Activated CD4-positive, alpha-beta T cell treated with anti-CD3 and anti-CD28 coated beads, Interleukin-2, amount 10 ng/mL, durations not matched to agents 7 days and 5 days (primary cell): ENCODE measurements around the gene NR2F1. TPM values are rescaled to one million over a fixed set of nuclear protein-coding genes. Genes with fewer than 3 reads are reported as not detected.
A peak's percentile ranks its signal among the peaks of the same experiment; 100 is the strongest.

Experiments used
- CTCF ChIA-PET: fragments of 350-600 bp; sonication (Branson Sonifier 250); formaldehyde crosslinking; loops from one replicate; lab custom pipeline; 2021; ENCODE audit warnings: antibody characterized with exemption; lab: Charles Lee
- POLR2A ChIA-PET: fragments of 350-600 bp; sonication (Branson Sonifier 250); formaldehyde crosslinking; loops from one replicate; lab custom pipeline; 2021; ENCODE audit warnings: antibody characterized with exemption; lab: Charles Lee
- DNase-seq: peaks from one replicate; pipeline ENCODE4 v3.0.0-alpha.2; 2020
- H3K27ac Mint-ChIP-seq: one replicate; pipeline ENCODE4 v1.8.0; 2021; ENCODE audit warnings: mild to moderate bottlenecking, moderate library complexity, mixed read lengths
- H3K27me3 Mint-ChIP-seq: one replicate; pipeline ENCODE4 v1.8.0; 2021; ENCODE audit warnings: mixed read lengths
- H3K36me3 Mint-ChIP-seq: one replicate; pipeline ENCODE4 v1.8.0; 2021; ENCODE audit warnings: low read depth, mixed read lengths
- H3K4me1 Mint-ChIP-seq: one replicate; pipeline ENCODE4 v1.8.0; 2021; ENCODE audit warnings: mixed read lengths
- H3K4me3 Mint-ChIP-seq: one replicate; pipeline ENCODE4 v1.8.0; 2021; ENCODE audit warnings: mild to moderate bottlenecking, moderate library complexity, mixed read lengths
- H3K9me3 Mint-ChIP-seq: one replicate; pipeline ENCODE4 v1.8.0; 2021; ENCODE audit warnings: mixed read lengths
- total RNA-seq, 2 experiments: library from RNA; stranded (reverse); gene quantifications; one replicate each; pipeline ENCODE4 v1.2.3, GENCODE V29; 2021

The NR2F1 gene
- total RNA-seq, 2 experiments from 2014 or later, result not detected

GRCh38 chr5:93589829-93590215 is 6.8 kb downstream of the NR2F1 start:
- H3K9me3 Mint-ChIP-seq, result no peaks in the 10 kb centered on the region
- POLR2A ChIA-PET, result no interaction called here

GRCh38 chr5:93590493-93590892 is 7.5 kb downstream of the NR2F1 start:
- H3K27ac Mint-ChIP-seq, result no peak overlapping the region

More at GRCh38 chr5:93589829-93590215, 6.8 kb downstream of the NR2F1 start:
- Mint-ChIP-seq H3K27ac (no peak overlapping the region), H3K4me3 (no peak overlapping the region), H3K27me3 (peaks cover 86% of the 10 kb centered on the region), H3K36me3 (peaks cover 7% of the 10 kb centered on the region), H3K4me1 (peaks cover 18% of the 10 kb centered on the region)
- no peak for DNase-seq
- CTCF ChIA-PET, result no interaction called here

GRCh38 chr5:93591323-93591945 is 8.4 kb downstream of the NR2F1 start:
- CTCF ChIA-PET, result no interaction called here
- POLR2A ChIA-PET, result no interaction called here
- H3K9me3 Mint-ChIP-seq, result no peaks in the 10 kb centered on the region
- no peak overlapping the region for H3K4me3 Mint-ChIP-seq
- peaks cover 13% of the 10 kb centered on the region for H3K36me3 Mint-ChIP-seq
- no peak for DNase-seq
- peaks cover 91% of the 10 kb centered on the region for H3K27me3 Mint-ChIP-seq
- H3K27ac Mint-ChIP-seq, result no peak overlapping the region
- H3K4me1 Mint-ChIP-seq, result peaks cover 15% of the 10 kb centered on the region

More at GRCh38 chr5:93590493-93590892, 7.5 kb downstream of the NR2F1 start:
- ChIA-PET CTCF (no interaction called here), POLR2A (no interaction called here)
- H3K27me3 Mint-ChIP-seq, result peaks cover 90% of the 10 kb centered on the region
- H3K4me3 Mint-ChIP-seq, result no peak overlapping the region
- H3K36me3 Mint-ChIP-seq, result peaks cover 7% of the 10 kb centered on the region
- DNase-seq, result no peak
- H3K4me1 Mint-ChIP-seq, result peaks cover 19% of the 10 kb centered on the region
- no peaks in the 10 kb centered on the region for H3K9me3 Mint-ChIP-seq

GRCh38 chr5:93592883-93593282 is 9.9 kb downstream of the NR2F1 start:
- peaks cover 10% of the 10 kb centered on the region for H3K36me3 Mint-ChIP-seq
- ChIA-PET CTCF (interaction anchor here (1.1 kb wide), 1 partner anchor 15 kb away, joined by 4 read pairs; no protein-coding TSS in a partner anchor), POLR2A (no interaction called here)
- no peaks in the 10 kb centered on the region for H3K9me3 Mint-ChIP-seq
- no peak overlapping the region for H3K4me3 Mint-ChIP-seq
- peaks cover 11% of the 10 kb centered on the region for H3K4me1 Mint-ChIP-seq
- H3K27me3 Mint-ChIP-seq, result peaks cover 89% of the 10 kb centered on the region
- H3K27ac Mint-ChIP-seq, result no peak overlapping the region
- no peak for DNase-seq

- Mint-ChIP-seq H3K36me3 (peaks cover 10% of the 10 kb centered on the region), H3K9me3 (no peaks in the 10 kb centered on the region), H3K27me3 (peaks cover 84% of the 10 kb centered on the region), H3K4me3 (no peak overlapping the region), H3K4me1 (peaks cover 8% of the 10 kb centered on the region), H3K27ac (peak overlapping the region; percentile 71)
- DNase-seq, result no peak
- CTCF ChIA-PET, result no interaction called here
- POLR2A ChIA-PET, result no interaction called here
Observed at GRCh38 chr5:93593476-93594131, 10.6 kb downstream of the NR2F1 start.

- no peak overlapping the region for H3K4me3 Mint-ChIP-seq
- H3K4me1 Mint-ChIP-seq, result peaks cover 3% of the 10 kb centered on the region
- peaks cover 72% of the 10 kb centered on the region for H3K27me3 Mint-ChIP-seq
- ChIA-PET CTCF (interaction anchor here (0.9 to 1.7 kb wide), 4 partner anchors 8 to 24 kb away, joined by 3 to 5 read pairs (median 3); no protein-coding TSS in a partner anchor), POLR2A (no interaction called here)
- peak overlapping the region; percentile 25 for H3K27ac Mint-ChIP-seq
- peaks cover 5% of the 10 kb centered on the region for H3K36me3 Mint-ChIP-seq
- DNase-seq, result no peak
- H3K9me3 Mint-ChIP-seq, result no peaks in the 10 kb centered on the region
Observed at GRCh38 chr5:93594591-93595419, 11.8 kb downstream of the NR2F1 start.

GRCh38 chr5:93595420-93596147 is 12.6 kb downstream of the NR2F1 start:
- H3K4me1 Mint-ChIP-seq, result peaks cover 3% of the 10 kb centered on the region
- H3K27ac Mint-ChIP-seq, result peak overlapping the region; percentile 62
- H3K27me3 Mint-ChIP-seq, result peaks cover 64% of the 10 kb centered on the region
- ChIA-PET CTCF (interaction anchor here (0.9 to 1.7 kb wide), 4 partner anchors 9 to 23 kb away, joined by 3 to 5 read pairs (median 3); no protein-coding TSS in a partner anchor), POLR2A (no interaction called here)
- H3K4me3 Mint-ChIP-seq, result peak overlapping the region; percentile 40
- DNase-seq, result no peak
- H3K36me3 Mint-ChIP-seq, result peaks cover 5% of the 10 kb centered on the region
- H3K9me3 Mint-ChIP-seq, result no peaks in the 10 kb centered on the region

- DNase-seq, result no peak
- peaks cover 5% of the 10 kb centered on the region for H3K36me3 Mint-ChIP-seq
- peaks cover 59% of the 10 kb centered on the region for H3K27me3 Mint-ChIP-seq
- H3K9me3 Mint-ChIP-seq, result no peaks in the 10 kb centered on the region
- ChIA-PET CTCF (interaction anchor here (1.7 kb wide), 1 partner anchor 9 kb away, joined by 5 read pairs; no protein-coding TSS in a partner anchor), POLR2A (no interaction called here)
- H3K4me1 Mint-ChIP-seq, result peaks cover 3% of the 10 kb centered on the region
- peak overlapping the region; percentile 40 for H3K4me3 Mint-ChIP-seq
- peak overlapping the region; percentile 62 for H3K27ac Mint-ChIP-seq
Observed at GRCh38 chr5:93596310-93596675, 13.3 kb downstream of the NR2F1 start.

GRCh38 chr5:93596676-93597490 is 13.9 kb downstream of the NR2F1 start:
- Mint-ChIP-seq H3K4me1 (peaks cover 3% of the 10 kb centered on the region), H3K36me3 (peaks cover 5% of the 10 kb centered on the region), H3K27ac (no peak overlapping the region), H3K27me3 (peaks cover 53% of the 10 kb centered on the region), H3K4me3 (no peak overlapping the region), H3K9me3 (no peaks in the 10 kb centered on the region)
- no peak for DNase-seq
- POLR2A ChIA-PET, result no interaction called here
- CTCF ChIA-PET, result interaction anchor here (1.1 kb wide), 1 partner anchor 8 kb away, joined by 5 read pairs; no protein-coding TSS in a partner anchor

- no peak overlapping the region for H3K27ac Mint-ChIP-seq
- H3K4me1 Mint-ChIP-seq, result peaks cover 3% of the 10 kb centered on the region
- H3K27me3 Mint-ChIP-seq, result peaks cover 42% of the 10 kb centered on the region
- ChIA-PET CTCF (interaction anchor here (1.1 kb wide), 1 partner anchor 10 kb away, joined by 5 read pairs; no protein-coding TSS in a partner anchor), POLR2A (no interaction called here)
- no peak for DNase-seq
- no peak overlapping the region for H3K4me3 Mint-ChIP-seq
- no peaks in the 10 kb centered on the region for H3K9me3 Mint-ChIP-seq
- peaks cover 5% of the 10 kb centered on the region for H3K36me3 Mint-ChIP-seq
Observed at GRCh38 chr5:93598091-93599000, 15.3 kb downstream of the NR2F1 start.

- DNase-seq, result no peak
- ChIA-PET CTCF (interaction anchor here (1.4 kb wide), 1 partner anchor 39 kb away, joined by 3 read pairs; no protein-coding TSS in a partner anchor), POLR2A (no interaction called here)
- Mint-ChIP-seq H3K4me1 (peaks cover 3% of the 10 kb centered on the region), H3K9me3 (no peaks in the 10 kb centered on the region), H3K27me3 (peaks cover 40% of the 10 kb centered on the region), H3K27ac (no peak overlapping the region), H3K36me3 (peaks cover 7% of the 10 kb centered on the region), H3K4me3 (no peak overlapping the region)
Observed at GRCh38 chr5:93599001-93599379, 16.0 kb downstream of the NR2F1 start.
